Stimulated activated CD8-positive, alpha-beta memory T cell treated with anti-CD3 and anti-CD28 coated beads, Interleukin-12 subunit alpha, Interleukin-12 subunit beta, amount 100 ng/mL, for 1 hour (primary cell): ENCODE measurements around the gene AGAP1.

Experiments
- DNase-seq: peaks from one replicate; pipeline ENCODE4 v3.0.0-alpha.2; 2020; ENCODE audit warnings: low read depth

AGAP1 gene

DNA sequence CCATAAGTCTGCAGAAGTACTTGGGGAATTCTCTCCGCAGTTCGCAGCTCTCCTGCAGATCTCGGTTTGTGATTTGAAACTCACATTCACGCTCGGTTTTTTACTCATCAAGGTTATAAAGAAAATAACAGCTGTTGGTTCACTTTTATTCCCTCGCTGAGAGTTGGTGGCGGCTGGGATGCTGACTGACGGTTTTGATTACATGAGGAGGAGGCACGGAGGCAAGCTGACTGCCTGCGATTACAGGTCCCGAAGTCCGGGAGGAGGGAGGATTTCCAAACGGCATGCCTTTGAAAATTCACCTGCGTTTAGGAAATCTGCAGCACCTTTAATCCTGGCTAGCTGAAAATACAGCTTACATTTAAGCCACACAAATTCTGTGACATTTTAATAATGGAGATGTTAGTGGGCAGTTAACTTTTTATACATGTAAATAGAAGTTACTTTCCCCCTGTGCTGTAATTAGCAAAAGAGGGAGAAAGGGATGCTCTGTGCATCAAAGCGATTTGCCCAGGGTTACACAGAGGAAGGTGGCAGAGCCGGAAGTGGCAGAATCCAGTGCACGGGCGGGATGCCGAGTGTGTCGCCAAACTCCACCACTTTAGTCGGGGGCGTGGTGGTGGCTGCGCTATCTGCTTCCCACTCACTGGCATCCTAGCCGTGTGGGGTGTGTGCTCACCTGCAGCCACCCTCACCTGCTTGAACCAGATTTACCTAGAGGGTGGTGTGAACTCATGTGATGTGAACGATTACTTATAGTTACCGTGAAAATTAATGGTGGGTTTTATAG, 14.7 kb downstream of the AGAP1 start:
- DNase-seq, result no peak

DNA sequence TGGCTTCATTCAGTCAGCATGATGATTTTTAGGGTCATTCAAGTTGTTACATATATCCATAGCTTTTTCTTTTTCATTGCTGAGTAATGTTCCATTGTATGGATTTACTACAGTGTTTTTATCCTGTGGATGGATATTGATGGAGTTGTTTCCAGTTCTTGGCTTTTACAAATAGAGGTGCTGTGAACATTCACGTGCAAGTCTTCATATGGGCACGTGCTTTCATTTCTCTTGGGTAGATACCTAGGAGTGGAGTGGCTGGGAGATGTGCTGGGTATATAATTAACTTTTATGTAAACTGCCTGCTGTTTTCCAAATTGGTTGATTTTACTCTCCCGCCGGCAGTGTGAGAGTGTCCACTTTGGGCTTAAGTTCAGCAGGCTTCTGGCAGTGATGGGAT, 16.5 kb downstream of the AGAP1 start:
- DNase-seq, result no peak

DNA sequence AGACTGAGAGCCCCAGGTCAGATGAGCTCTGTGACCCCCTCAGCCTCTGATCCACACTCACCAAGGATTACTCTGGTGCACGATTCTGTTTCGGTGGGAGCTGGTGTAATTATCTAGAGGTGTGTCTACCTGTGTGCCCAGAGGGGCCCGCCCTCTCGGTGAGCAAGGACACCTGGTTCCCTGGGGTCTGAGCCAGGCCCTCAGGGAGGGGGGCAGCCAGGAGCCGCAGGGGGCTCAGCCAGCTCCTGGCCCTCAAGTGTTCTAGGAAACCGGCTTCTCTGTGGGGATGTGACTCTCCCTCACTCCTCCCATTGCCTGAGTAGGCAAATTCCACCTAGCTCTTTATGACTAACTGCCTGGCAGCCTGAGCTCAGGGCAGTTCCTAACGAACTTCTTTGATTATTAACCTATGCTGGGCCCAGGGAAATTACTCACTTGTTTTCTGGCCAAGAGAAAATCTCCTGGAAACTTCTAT, 17.4 kb downstream of the AGAP1 start:
- no peak for DNase-seq

DNA sequence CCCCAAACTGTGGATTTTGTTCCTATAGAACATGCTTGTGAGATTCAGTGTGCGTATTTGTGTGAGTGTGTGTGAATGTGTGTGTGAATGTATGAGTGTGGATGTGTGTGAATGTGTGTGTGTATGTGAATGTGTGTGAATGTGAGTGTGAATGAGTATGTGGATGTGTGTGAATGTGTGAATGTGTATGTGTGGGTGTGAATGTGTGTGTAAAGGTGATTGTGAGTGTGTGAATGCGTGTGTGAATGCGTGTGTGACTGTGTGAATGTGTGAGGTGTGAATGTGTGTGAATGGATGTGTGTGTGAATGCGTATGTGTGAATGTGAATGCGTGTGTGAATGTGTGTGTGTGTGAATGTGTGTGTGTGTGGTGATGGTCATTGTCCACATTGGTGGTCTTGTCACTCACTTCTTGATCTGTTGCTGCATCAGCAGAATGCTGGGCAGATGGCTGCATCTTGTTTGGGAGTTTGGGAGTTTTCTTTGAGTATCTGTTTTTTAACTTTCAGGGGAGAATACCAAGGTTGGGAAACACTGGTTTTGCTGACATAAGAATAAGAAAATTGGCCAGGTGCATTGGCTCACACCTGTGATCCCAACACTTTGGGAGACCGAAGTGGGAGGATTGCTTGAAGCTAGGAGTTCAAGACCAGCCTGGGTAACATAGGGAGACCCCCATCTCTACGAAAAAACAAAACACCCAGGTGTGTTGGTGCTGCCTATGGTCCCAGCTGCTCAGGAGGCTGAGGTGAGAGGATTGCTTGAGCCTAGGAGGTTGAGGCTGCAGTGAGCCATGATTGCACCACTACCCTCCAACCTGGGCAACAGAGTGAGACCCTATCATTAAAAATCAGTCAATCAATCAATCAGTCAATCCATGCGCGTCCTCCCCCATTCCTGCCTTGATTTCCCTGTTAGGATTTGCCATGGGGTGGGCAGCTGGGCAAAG, 18.2 kb downstream of the AGAP1 start:
- DNase-seq, result no peak

DNA sequence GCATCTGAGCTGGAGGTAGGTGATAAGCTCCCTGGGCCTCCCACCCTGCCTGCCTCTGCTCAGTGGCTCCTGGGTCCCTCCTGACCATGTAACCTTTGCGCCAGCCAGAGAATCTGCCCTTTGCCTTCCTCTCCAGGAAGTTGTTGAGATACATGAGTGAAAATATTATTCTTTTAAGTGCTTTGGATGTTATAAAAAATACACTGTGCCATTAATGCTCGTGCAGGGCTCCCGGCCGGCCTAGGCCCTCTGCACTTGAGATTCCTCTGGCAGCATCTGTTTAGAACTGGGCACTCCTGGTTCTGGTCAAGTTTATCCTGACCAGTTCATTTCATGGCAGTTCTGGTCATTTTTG, 18.8 kb downstream of the AGAP1 start:
- no peak for DNase-seq

DNA sequence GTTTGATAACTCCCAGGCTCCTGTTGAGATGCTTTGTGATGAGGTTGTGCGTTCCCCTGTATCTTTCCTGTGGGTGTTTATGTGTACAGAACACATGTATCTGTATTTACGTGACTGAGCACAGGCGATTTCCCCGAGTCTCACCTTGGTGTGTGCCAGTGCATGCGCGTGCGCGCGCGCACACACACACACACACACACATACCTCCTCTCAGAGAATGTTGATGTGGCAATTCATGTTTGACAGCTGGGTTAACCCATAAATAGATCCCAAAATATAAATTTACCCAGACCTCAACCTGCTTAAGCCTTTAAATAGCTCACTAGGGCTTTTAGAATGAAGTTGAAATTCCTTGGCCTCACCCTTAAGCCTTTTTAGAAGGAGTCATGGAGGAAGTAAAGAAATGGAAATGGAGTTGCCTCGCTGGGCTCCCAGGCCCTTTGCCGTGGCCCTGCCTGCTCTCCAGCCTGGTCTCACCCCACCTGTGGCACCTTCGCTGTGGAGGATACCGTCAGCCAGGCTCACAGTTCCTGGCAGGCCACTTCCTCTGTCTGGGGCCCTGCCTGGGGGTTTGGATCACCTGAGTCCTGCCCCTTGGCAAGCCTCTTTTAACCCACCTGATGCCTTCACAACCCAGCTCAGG, 20.3 kb downstream of the AGAP1 start:
- DNase-seq, result no peak

DNA sequence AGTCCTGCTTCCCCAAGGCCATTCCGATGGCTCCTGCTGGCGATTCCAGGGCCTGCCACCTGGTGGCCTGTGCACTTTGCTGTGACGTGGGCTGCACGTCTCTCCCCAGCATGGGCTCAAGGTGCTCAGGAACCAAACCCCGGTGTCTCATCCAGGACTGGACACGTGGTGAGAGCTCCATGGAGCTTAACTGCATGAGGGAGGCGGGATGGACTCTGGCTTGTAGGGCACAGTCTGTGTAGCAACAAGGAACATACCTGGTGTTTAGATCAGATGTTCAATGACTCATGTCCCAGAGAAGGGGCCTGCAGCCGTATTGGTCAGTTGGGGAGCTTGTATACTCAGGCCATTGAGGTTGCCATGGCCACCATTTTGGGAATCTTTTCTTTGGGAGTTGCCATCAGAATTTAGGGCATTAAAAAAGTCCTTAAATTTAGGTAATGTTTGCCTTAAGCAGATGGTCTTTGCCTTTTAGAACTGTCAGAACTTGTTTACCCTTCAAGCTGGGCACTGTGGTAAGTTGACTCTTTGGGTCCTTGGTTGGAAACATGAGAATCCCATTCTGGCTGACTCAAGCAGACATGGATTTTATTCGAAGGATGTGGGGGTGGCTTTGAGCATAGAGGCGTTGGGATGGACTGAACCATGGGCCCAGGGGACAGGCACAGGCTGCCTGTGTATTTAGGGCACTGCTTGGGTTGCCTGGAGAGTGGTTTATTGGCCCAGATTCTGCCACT, 21.0 kb downstream of the AGAP1 start:
- no peak for DNase-seq

DNA sequence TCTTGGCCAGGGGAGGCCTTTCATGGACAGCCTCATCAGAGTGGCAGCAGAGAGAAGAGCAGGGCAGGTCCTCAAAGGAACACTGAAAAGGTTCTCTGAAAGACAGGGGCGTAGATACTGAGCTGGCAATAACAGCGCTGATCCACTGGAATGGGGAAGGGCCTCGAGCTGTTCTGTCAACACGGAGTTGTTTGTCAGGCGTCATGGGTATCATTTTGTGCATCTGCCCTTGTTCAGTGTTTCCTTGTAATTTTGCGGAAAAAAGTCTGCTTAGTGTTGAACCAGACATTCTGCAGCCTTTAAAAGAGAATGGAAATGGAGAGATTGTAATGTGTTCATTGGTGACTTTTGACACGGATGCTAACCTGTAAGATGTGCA, 21.5 kb downstream of the AGAP1 start:
- DNase-seq, result no peak

DNA sequence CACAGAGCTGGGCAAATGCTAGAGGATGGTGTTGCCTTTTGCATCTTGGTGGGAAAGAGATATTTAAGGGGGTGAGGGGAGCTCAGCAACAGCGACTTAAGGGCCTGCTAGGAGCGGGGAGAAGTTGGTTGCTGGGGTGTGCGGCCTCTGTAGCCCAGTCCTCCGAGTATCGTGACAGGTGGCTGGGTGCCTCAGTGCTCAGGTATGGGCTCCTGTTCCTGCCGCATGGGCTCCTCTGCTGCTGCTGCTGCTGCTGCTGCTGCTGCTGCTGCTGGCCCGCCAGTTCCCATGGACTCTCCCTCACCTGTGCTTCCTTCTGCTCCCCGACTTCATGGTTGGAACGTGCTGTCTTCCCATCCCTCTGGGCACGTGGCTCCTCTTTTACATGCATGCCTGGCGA, 22.0 kb downstream of the AGAP1 start:
- DNase-seq, result no peak

DNA sequence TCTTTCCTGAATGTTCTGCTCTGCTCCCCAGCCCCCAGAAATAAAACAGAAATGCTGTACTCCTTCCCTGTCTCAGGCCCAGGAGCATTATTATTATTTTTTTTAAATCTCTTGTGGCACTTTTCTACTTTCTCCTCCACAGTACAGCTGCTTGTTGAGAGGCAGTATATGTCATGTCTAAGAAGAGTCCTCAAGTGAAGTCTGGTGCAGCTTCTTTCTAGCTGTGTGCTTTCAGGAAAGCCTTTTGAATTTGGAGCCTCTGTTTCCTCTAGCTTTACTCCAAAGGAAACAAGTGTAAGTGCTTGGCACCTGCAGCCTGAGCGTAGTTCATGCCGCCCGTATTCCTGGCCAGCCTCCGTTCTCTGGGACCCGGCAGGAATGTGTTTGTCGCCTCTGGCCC, 22.4 kb downstream of the AGAP1 start:
- DNase-seq, result no peak

DNA sequence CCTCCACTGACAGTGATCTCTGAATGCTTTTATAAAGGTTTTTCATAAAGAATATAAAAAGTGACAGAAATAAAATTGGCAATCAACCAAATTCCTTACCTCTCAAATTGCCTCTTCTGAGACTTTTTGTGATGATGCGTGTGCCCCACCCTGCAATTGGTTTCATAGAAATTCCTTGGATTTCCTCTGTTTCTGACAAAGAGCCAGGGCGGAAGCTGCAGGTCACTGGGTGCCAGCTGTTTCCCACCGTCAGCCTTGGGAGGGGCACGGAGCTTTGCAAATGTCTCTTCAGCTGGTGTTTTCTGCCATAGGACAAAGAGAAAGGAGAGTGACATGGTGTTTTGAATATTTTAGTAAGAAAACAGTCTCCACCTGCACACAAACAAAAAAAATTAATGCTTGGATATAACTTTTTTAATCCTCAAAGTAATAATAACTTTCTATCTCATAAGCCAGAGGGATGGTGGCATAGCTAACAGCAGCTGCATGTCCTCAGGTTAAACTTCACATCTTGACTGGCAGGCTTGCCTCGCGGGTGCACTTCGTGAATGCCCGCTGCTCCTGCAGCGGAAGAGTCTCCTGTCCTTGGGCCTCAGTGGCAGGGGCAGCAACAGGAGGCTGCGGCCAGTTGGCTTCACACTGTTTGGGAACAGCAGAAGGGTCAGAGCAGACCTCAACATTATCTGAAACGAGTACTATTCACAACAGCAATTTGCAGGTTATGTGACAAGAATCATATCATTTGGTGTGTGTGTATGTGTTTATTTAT, 24.7 kb downstream of the AGAP1 start:
- no peak for DNase-seq

DNA sequence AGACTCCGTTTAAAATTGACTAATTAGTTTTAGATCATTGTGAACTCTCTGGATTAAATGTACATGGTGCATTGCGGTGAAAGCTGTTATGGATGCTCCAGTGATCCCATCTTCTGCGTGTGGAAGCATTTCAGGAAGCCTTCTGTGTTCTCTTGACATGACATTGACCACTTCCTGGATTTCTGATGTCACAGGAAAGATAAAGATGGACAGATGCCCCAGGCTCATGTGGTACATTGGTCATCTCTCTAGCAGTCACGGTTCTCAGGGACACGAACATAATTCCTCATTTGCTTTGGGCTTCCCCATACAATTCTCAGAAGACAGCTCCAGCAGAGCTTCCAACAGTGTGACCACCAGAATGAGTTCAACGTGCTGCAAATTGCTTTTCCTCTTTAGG, 26.9 kb downstream of the AGAP1 start:
- no peak for DNase-seq

DNA sequence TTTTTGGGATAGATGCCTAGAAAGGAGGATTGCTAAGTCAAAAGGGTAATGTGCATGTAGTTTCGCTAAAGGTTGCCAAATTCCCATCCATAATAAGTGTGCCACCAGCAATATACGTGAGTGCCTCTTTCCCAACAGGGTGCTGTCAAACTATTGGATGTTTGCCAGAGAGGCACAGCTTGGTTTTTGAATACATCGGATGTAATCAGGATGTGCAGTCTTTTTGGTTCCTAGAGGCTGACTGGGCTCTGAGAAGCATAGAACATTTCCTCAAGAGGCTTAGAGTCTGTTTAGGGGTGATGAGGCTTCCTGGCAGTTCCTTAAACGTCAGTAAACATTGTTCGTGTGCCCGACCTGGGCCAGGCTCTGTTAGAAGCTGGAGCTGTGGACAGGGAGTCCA, 28.0 kb downstream of the AGAP1 start:
- no peak for DNase-seq

DNA sequence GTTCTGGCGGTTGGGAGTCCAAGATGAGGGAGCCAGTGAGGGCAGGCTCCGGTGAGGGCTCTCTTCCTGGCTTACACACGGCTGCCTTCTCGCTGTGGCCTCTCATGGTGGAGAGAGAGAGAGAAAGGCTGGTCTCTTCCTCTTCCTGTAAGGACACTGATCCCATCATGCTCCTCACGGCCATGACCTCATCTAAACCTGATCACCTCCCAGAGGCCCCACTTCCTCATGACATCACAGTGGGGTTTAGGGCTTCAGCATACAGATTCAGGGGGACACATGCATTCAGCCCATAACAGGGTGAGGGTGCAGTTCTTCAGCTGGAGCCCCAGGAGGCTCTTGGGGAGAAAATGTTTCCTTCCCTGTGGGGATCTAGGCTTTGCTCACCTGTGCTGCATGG, 29.2 kb downstream of the AGAP1 start:
- DNase-seq, result no peak

DNA sequence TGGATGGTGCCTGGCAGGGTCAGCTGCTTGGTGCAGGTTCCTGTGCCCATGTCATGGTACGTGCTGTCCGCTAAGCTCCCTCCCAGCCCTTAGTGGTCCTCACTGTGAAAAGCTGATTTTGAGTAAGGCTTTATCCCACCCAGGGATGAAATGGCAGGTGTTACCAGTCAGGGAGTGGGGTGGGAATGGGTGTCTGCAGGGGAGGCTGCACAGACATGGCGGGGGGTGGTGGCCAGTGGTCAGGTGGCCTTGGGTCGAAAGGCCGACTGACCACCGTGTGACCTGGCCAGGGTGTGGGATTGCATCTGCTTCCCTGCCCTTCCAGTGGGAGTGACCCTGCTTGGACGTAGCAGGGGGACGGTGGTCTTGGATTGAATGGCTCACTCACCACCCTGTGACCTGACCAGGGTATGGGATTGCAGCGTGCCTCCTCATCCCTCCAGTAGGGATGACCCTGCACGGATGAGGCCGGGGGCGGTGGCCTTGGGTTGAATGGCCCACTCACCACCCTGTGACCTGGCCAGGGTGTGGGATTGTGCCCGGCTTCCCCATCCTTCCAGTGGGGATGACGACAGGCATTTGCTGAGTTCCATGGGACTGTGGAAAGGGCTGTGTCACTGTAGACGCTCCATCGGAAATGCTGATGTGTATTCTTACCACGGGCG, 29.8 kb downstream of the AGAP1 start:
- DNase-seq, result no peak

DNA sequence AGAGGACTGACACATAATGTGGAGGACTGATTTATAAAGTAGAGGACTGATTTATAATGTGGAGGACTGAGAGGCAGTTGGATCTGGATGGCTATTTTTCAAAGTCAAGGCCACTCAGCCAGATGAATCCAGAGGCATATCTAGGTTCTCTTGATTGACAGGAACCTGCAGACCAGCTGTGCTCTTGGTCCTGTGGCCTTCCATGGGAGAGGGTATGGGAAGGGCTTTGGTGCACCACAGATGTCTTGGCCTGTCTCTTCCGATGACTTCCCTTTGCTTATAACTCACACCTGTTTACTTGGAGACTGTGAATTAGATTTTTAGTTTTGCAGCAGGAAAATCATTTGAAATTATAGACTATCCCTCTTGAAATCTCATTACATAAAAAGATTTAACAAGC, 32.3 kb downstream of the AGAP1 start:
- no peak for DNase-seq

DNA sequence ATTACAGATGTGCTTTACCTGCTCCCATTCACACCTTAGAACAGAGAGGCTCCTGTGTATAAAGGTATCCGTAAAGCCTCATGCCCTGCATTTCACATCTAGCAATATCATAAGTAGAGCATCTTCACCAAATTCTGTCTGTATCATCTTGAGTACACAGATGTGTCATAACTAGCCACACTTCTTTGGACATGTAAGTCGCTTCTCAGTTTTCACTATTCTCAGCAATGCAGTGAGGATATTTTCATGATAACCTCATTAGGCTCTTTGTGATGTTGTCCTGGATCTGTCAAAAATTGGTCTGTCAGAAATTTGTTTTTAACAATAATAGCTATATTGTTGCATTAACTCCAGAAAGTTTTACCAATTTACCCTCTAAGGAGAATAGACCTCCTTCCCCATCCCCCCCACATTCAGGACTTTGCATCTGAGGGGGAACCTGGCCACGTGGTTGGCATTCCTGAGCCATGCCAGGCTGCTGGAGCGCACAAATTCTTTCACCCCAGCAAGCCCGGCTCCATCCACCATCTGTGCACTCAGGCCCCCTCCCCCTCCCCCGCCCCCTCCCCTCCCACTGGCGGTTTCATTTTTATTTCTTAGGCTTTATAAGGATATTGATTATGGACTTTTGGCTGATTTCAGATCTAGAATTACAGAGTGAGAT, 34.1 kb downstream of the AGAP1 start:
- DNase-seq, result no peak

DNA sequence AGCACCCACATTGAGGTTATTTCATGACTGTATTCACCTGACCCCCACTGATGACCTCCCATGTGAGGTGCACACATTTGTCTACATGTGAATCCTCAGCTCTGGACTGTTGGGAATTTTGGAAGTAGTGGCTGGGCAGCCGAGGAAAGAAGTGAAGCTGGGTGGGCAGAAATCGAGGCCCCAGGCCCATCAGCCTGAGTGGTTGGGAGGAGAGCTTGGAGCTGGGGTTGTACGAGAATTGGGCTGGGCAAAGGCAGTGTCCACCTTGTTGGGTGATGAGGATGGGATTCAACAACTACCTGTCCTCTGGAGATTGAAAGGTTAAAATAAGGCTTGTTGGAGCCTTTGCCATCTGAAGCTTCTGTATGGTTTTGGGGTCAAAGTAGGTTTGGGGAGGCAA, 35.8 kb downstream of the AGAP1 start:
- DNase-seq, result no peak

DNA sequence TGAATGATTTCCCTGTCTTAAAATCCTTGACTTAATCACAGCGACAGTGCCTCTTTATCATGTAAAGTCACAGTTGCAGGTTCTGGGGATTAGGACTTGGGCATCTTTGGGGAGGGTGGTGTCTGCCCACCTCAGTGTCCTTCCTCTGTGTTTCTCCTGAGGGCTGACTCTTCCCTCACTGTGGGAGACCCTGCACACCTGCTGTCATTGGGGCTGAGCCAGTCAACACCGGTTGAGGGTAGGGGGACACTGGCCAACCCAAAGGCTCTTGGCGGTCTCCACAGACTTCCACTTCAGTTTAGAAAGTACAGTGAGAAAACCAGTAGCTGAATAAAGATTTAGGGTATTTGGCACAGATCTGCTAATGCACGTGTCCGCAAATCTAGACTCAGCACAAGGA, 36.9 kb downstream of the AGAP1 start:
- DNase-seq, result no peak

DNA sequence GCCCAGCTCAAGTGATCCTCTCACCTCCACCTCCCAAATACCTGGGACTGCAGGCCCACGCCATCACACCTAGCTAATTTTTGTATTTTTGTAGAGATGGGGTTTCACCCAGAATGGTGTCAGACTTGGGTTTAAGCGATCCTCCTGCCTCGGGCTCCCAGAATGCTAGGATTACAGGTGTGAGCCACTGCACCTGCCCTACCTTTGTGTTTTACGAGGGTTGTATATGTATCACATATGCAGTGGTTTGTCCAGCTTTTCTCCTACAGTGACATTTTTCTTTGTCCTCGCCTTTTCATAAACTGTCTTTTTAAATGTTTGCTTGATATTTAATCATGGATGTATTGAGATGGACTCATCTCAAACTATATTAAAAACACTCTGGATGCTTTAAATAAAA, 38.5 kb downstream of the AGAP1 start:
- no peak for DNase-seq
